ENCODE results near the gene GTF3C5.
"Not testable (repeated sequence)": the region's sequence is repeated elsewhere in the genome, so short reads cannot be mapped to it uniquely, and the experiment has no call there.

The GTF3C5 gene

GRCh38 chr9:132996526-132996925 lies 34.3 kb upstream of the GTF3C5 start:
- DNase-seq, result no peak

GRCh38 chr9:132997591-132997990 lies 33.2 kb upstream of the GTF3C5 start:
- DNase-seq, result no peak

- DNase-seq, result not testable (repeated sequence)
Measured at GRCh38 chr9:132998221-132998620, 32.6 kb upstream of the GTF3C5 start.

GRCh38 chr9:132998831-132999635 lies 31.8 kb upstream of the GTF3C5 start:
- DNase-seq, result no peak

GRCh38 chr9:133002147-133003070 lies 28.4 kb upstream of the GTF3C5 start:
- peak; percentile 47 for DNase-seq

GRCh38 chr9:133003071-133003461 lies 27.7 kb upstream of the GTF3C5 start:
- peak; percentile 47 for DNase-seq

GRCh38 chr9:133003671-133004090 lies 27.1 kb upstream of the GTF3C5 start:
- DNase-seq, result no peak

GRCh38 chr9:133004091-133004998 lies 26.5 kb upstream of the GTF3C5 start:
- DNase-seq, result peak; percentile 50

- no peak for DNase-seq
Measured at GRCh38 chr9:133004999-133005760, 25.6 kb upstream of the GTF3C5 start.

GRCh38 chr9:133005957-133006356 lies 24.8 kb upstream of the GTF3C5 start:
- DNase-seq, result no peak

- no peak for DNase-seq
Measured at GRCh38 chr9:133006731-133007352, 24.0 kb upstream of the GTF3C5 start.

- no peak for DNase-seq
Measured at GRCh38 chr9:133008406-133008805, 22.4 kb upstream of the GTF3C5 start.

GRCh38 chr9:133008824-133009223 lies 22.0 kb upstream of the GTF3C5 start:
- peak; percentile 67 for DNase-seq

GRCh38 chr9:133009906-133010582 lies 20.8 kb upstream of the GTF3C5 start:
- no peak for DNase-seq

- DNase-seq, result no peak
Measured at GRCh38 chr9:133014696-133015095, 16.1 kb upstream of the GTF3C5 start.

GRCh38 chr9:133023117-133023890 lies 7.5 kb upstream of the GTF3C5 start:
- peak; percentile 17 for DNase-seq

GRCh38 chr9:133026426-133026825 lies 4.4 kb upstream of the GTF3C5 start:
- DNase-seq, result no peak

GRCh38 chr9:133027134-133027533 lies 3.7 kb upstream of the GTF3C5 start:
- DNase-seq, result no peak

- DNase-seq, result no peak
Measured at GRCh38 chr9:133028221-133028620, 2.6 kb upstream of the GTF3C5 start.

GRCh38 chr9:133029994-133030316 lies 842 bp upstream of the GTF3C5 start:
- no peak for DNase-seq

Measured in MV-4-11 (cell line).